K562 treated with DMSO at 1 percent for 24 hours (cell line): ENCODE data around the gene TTC32. TPM values are rescaled to one million over a fixed set of nuclear protein-coding genes. Genes with fewer than 3 reads are reported as not detected.

Source experiments
- total RNA-seq: library from RNA; unstranded; fragments of 300-600 nt; gene quantifications from 2 replicates; pipeline ENCODE4 v1.2.3, GENCODE V29; 2022; ENCODE audit warnings: low read depth; ENCODE audit not compliant: insufficient read depth

Gene TTC32
- 15.3 and 16.0 TPM in 2 replicates for total RNA-seq

DNA sequence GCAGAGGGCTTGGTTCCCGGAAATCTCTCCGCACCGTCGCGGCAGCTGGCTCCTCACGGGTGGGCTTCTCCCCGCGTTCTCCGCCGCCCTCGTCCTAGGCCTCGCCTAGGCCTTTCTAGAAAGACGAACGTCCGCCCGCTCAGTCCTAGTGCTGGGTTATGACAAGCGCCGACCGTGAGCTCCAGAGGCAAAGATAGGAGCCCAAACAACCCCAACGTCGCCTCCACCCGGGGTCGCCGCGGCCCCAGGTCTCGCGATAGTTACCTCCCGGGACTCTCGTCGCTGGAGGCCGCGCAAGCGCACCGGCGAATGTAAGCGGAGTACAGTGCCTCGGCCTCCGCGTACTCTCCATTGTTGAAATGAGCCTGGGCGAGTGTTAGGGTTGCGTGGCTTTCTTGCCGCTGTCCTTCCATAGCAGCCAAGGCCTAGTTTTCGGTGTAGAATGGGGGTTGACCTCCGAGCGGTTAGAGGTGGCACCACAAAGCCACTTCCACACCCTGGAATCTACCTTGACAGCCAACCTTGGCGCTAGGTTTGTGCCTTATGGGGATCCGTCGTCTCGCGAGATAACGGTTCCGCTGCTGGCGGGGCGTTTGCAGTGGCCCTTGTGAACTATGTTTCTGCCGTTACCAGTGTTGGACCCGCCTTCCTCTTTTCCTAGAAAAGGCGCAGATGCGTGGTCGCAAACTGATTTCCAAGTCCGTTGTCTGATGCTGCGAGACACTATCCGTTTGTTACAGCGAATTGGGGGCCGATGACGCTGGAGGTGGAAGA, at the start of gene TTC32:
TSS of gene TTC32 (minus strand) at position 542 of the 774 bp plus-strand sequence. CDS start at position 413, 129 bp downstream.

Other genes with a start within 250 kb of the TTC32 start
- gene WDR35, start 88.1 kb upstream of the TTC32 start, total RNA-seq: 1.2 and 2.9 TPM in 2 replicates
- gene MATN3, start 110.7 kb upstream of the TTC32 start, total RNA-seq: not detected in 2 replicates
- 60.9 and 69.4 TPM in 2 replicates for gene LAPTM4A, start 149.6 kb upstream of the TTC32 start, total RNA-seq